ENCODE measurements around the gene LIPI. TPM values are rescaled to one million over a fixed set of nuclear protein-coding genes. Genes with fewer than 3 reads are reported as not detected.

LIPI gene
- total and polyA plus RNA-seq, 4 experiments from 2014 or later, result not detected

Other genes with a start within 250 kb of the LIPI start
- gene RBM11, start 5.2 kb upstream of the LIPI start, total RNA-seq, result 1 to 10 TPM; 1.7 to 2.4 TPM
- 1 to 10 TPM in 1 of 2 donors, under 1 TPM in 1; 0.29 to 2.0 TPM for gene RBM11, start 5.2 kb upstream of the LIPI start, polyA plus RNA-seq
- 10 to 100 TPM; 32.0 to 38.5 TPM for gene HSPA13, start 172.2 kb upstream of the LIPI start, total RNA-seq
- 10 to 100 TPM; 15.8 to 16.3 TPM for gene HSPA13, start 172.2 kb upstream of the LIPI start, polyA plus RNA-seq

Measured in CD4-positive, alpha-beta memory T cell (primary cell).